Activated effector memory CD4-positive, alpha-beta T cell treated with Interleukin-2 at 50 U/mL for 16 hours (primary cell): Measurements from ENCODE around the gene SULF2.
"Not testable (repeated sequence)": the region's sequence is repeated elsewhere in the genome, so short reads cannot be mapped to it uniquely, and the experiment has no call there.

Experiments
- DNase-seq: peaks from one replicate; pipeline ENCODE4 v3.0.0-alpha.2; 2020

Gene SULF2

DNA sequence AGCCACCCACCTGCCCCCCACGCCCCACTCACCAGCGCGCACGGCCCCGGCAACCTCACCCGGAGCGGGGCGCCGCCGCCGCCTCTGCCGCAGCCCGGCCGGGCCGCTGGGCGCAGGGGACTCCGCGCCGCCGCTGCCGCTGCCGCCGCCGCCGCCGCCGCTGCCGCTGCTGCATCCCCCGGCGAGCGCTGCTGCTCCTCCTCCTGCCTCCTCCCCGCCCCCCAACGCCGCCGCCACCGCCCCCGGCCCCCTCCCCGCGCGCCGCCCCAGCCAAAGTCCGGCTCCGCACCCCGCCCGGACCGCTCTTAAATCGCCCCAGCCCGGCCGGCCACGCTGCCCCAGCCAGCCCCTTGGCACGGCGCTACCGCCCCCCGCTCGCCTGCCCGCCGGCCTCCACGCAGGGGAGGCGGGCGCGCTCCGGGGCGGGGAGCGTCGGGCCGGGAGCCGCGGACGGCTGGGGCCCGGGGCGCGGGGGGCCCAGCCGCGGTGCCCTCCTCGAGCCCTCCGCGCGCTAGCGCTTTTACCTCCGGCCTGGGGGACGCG lies at the start of gene SULF2:
TSS of gene SULF2 (minus strand) at position 171 of the 543 bp plus-strand sequence. CDS start 28,118 bp downstream, outside the sequence.
- no peak for DNase-seq

DNA sequence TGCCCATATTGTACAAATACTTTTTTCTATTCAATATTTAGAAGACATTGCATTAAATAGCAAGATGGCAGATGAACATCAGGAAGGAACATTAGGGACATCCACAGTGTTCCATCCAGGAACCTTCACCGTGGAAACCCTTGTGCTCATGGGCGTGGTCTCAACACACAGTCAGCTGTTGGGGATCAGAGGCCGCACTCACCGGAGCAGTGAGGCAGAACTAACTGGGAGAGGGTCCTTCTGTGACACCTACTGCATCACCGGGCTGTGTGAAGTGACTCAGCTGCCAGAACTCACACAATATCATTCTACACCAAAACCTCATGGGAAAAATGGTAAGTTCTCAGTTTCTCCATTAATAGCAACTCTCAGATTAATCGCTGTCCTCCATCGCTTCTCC lies 46.4 kb upstream of the SULF2 start:
- DNase-seq = not testable (repeated sequence)

GRCh38 chr20:47826716-47827115 lies 41.4 kb upstream of the SULF2 start:
- not testable (repeated sequence) for DNase-seq

DNA sequence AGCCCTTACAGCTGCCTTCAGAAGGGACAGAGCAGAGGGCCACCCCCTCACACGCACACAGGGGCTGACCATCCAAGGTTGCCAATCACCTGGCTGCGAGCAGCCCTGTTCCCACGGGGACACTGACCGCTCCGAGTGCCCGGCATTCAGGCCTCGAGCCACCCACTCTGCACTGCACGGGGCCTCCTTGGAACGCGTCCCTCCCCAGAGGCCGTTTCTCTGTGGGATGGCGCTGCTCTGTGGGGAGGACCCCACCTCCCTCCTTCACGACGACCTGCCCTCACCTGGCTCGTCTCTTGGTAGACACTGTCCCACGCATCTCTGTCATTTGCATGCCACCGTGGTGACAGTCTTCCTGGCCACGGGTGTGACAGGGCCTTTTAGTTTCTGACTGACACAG lies 40.7 kb upstream of the SULF2 start:
- DNase-seq = not testable (repeated sequence)

- no peak for DNase-seq
Measured at GRCh38 chr20:47825011-47825762, 39.9 kb upstream of the SULF2 start.

GRCh38 chr20:47823941-47824340 lies 38.7 kb upstream of the SULF2 start:
- not testable (repeated sequence) for DNase-seq

- no peak for DNase-seq
Measured at GRCh38 chr20:47821481-47822100, 36.3 kb upstream of the SULF2 start.

- DNase-seq = no peak
Measured at GRCh38 chr20:47818996-47819609, 33.8 kb upstream of the SULF2 start.

DNA sequence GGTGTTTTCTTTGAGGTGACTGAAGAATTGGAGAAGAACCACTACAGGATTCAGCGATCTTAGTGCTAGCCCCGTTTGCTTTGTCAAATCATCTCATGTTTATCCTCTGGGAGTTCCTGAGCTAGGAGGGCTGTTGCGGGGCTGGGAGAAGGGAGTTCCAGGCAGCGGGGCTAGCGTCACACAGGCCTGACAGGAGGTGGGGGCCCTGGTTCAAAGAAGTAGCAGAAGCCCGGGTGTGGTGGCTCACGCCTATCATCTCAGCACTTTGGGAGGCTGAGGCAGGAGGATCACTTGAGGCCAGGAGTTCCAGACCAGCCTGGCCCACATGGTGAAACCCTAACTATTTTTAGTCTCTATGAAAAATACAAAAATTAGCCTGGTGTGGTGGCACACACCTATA lies 33.2 kb upstream of the SULF2 start:
- no peak for DNase-seq

- DNase-seq = no peak
Measured at GRCh38 chr20:47818016-47818415, 32.7 kb upstream of the SULF2 start.

- DNase-seq = no peak
Measured at GRCh38 chr20:47817573-47817972, 32.3 kb upstream of the SULF2 start.

GRCh38 chr20:47816487-47817451 lies 31.5 kb upstream of the SULF2 start:
- DNase-seq = no peak

- DNase-seq = no peak
Measured at GRCh38 chr20:47815866-47816265, 30.6 kb upstream of the SULF2 start.

GRCh38 chr20:47815416-47815806 lies 30.1 kb upstream of the SULF2 start:
- DNase-seq = no peak

- no peak for DNase-seq
Measured at GRCh38 chr20:47814632-47815415, 29.5 kb upstream of the SULF2 start.

- no peak for DNase-seq
Measured at GRCh38 chr20:47810721-47811347, 25.6 kb upstream of the SULF2 start.

- no peak for DNase-seq
Measured at GRCh38 chr20:47810116-47810677, 24.9 kb upstream of the SULF2 start.

DNA sequence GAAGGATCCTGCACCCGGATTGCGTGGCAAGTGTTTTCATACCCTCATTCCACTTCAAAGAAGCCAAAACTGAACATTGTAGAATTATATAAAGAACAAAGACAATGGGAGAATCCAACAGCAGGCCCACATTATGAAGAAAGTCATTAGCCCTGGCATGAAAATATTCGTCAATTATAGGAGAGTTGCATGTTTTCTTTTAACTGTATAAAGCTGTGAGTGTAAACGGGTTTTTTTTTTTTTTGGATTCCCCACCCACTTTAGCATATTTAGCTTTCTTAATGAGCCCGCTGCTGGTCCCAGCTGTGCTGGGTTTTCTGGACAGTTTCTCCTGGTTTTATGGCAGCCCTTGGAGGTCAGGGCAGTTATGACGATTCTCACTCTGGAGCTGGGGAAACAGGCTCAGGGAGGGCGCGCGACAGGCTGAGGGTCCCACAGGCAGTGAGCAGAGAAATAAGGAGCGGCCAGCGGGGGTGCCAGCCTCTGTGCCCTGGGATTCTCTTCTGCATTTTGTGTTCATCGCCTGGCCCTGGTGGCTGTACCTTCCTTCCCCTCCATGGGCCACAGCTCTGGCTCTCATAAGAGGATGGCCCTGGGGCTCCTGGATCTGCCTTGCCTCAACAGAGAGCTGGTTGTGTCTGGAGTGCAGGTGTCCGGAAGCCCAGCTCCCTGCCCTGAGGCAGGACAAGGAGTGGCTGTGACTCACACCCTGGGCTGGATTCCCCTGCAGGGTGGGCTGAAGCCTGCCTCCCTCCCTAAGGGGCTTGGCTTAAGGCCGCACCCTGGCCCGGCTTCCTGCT lies 24.1 kb upstream of the SULF2 start:
- no peak for DNase-seq

- DNase-seq = no peak
Measured at GRCh38 chr20:47805951-47806350, 20.7 kb upstream of the SULF2 start.

GRCh38 chr20:47804972-47805371 lies 19.7 kb upstream of the SULF2 start:
- not testable (repeated sequence) for DNase-seq
